Islet precursor cell (in vitro differentiated cells): ENCODE results near the gene ACBD6.
A peak's percentile ranks its signal among the peaks of the same experiment; 100 is the strongest.
"Not testable (repeated sequence)": the region's sequence is repeated elsewhere in the genome, so short reads cannot be mapped to it uniquely, and the experiment has no call there.

ENCODE experiments used
- DNase-seq: peaks from one replicate; pipeline ENCODE4 v3.0.0-alpha.2; 2018

ACBD6 gene

GRCh38 chr1:180502361-180503279 lies at the start of gene ACBD6:
ACBD6 (minus strand) TSS chr1:180502577; CDS start chr1:180502266, 311 bp downstream.
- DNase-seq: peak; percentile 96

GRCh38 chr1:180551997-180552396 lies 49.6 kb upstream of the ACBD6 start:
- DNase-seq: no peak

- DNase-seq: no peak
Measured at GRCh38 chr1:180550241-180550640, 47.9 kb upstream of the ACBD6 start.

GRCh38 chr1:180549770-180550169 lies 47.4 kb upstream of the ACBD6 start:
- DNase-seq: not testable (repeated sequence)

GRCh38 chr1:180548686-180549317 lies 46.4 kb upstream of the ACBD6 start:
- DNase-seq: no peak

- DNase-seq: no peak
Measured at GRCh38 chr1:180545991-180546390, 43.6 kb upstream of the ACBD6 start.

- no peak for DNase-seq
Measured at GRCh38 chr1:180544050-180544449, 41.7 kb upstream of the ACBD6 start.

- DNase-seq: no peak
Measured at GRCh38 chr1:180542838-180543145, 40.4 kb upstream of the ACBD6 start.

GRCh38 chr1:180542113-180542837 lies 39.9 kb upstream of the ACBD6 start:
- no peak for DNase-seq

- no peak for DNase-seq
Measured at GRCh38 chr1:180540697-180541594, 38.6 kb upstream of the ACBD6 start.

- no peak for DNase-seq
Measured at GRCh38 chr1:180539136-180539535, 36.8 kb upstream of the ACBD6 start.

GRCh38 chr1:180536821-180537372 lies 34.5 kb upstream of the ACBD6 start:
- no peak for DNase-seq

GRCh38 chr1:180535418-180535999 lies 33.1 kb upstream of the ACBD6 start:
- no peak for DNase-seq

- DNase-seq: no peak
Measured at GRCh38 chr1:180534214-180534613, 31.8 kb upstream of the ACBD6 start.

- DNase-seq: peak; percentile 77
Measured at GRCh38 chr1:180533266-180533987, 31.1 kb upstream of the ACBD6 start.

GRCh38 chr1:180532854-180533253 lies 30.5 kb upstream of the ACBD6 start:
- DNase-seq: no peak

- no peak for DNase-seq
Measured at GRCh38 chr1:180530501-180530900, 28.1 kb upstream of the ACBD6 start.

- no peak for DNase-seq
Measured at GRCh38 chr1:180528868-180529470, 26.6 kb upstream of the ACBD6 start.

- peak; percentile 74 for DNase-seq
Measured at GRCh38 chr1:180527101-180527669, 24.8 kb upstream of the ACBD6 start.

GRCh38 chr1:180525715-180526039 lies 23.3 kb upstream of the ACBD6 start:
- no peak for DNase-seq
